Measurements from ENCODE around the gene PRICKLE3. TPM values are rescaled to one million over a fixed set of nuclear protein-coding genes. Genes with fewer than 3 reads are reported as not detected.

Gene PRICKLE3
- total RNA-seq, 1 donor from 2014 or later, result 4.2 TPM

GRCh38 chrX:49212861-49213260 is 26.7 kb upstream of the PRICKLE3 start:
- no peaks in the 10 kb centered on the region for H3K4me1 Mint-ChIP-seq
- no peak for TF ChIP-seq CTCF (conservative IDR thresholded peaks at IDR 0.05)
- H3K27ac Mint-ChIP-seq (ENCODE audit: unreplicated experiment), result no peak overlapping the region
- peaks cover 9% of the 10 kb centered on the region for H3K27me3 Mint-ChIP-seq (ENCODE audit: low read depth)
- no peak overlapping the region for H3K4me3 Mint-ChIP-seq
- H3K36me3 Mint-ChIP-seq (ENCODE audit: low read depth), result peaks cover 2% of the 10 kb centered on the region
- H3K9me3 Mint-ChIP-seq, result peaks cover 8% of the 10 kb centered on the region
- DNase-seq (ENCODE audit: low read depth, low spot score), result no peak

GRCh38 chrX:49212209-49212608 is 26.0 kb upstream of the PRICKLE3 start:
- no peak overlapping the region for H3K4me3 Mint-ChIP-seq
- H3K27me3 Mint-ChIP-seq (ENCODE audit: low read depth), result peaks cover 8% of the 10 kb centered on the region
- H3K4me1 Mint-ChIP-seq, result no peaks in the 10 kb centered on the region
- DNase-seq (ENCODE audit: low read depth, low spot score), result no peak
- peaks cover 8% of the 10 kb centered on the region for H3K9me3 Mint-ChIP-seq
- peaks cover 2% of the 10 kb centered on the region for H3K36me3 Mint-ChIP-seq (ENCODE audit: low read depth)
- no peak for TF ChIP-seq CTCF (conservative IDR thresholded peaks at IDR 0.05)
- H3K27ac Mint-ChIP-seq (ENCODE audit: unreplicated experiment), result no peak overlapping the region

GRCh38 chrX:49211074-49211473 is 24.9 kb upstream of the PRICKLE3 start:
- H3K4me1 Mint-ChIP-seq, result no peaks in the 10 kb centered on the region

GRCh38 chrX:49210406-49210805 is 24.2 kb upstream of the PRICKLE3 start:
- H3K36me3 Mint-ChIP-seq (ENCODE audit: low read depth), result peaks cover 2% of the 10 kb centered on the region
- H3K27me3 Mint-ChIP-seq (ENCODE audit: low read depth), result peaks cover 3% of the 10 kb centered on the region
- no peaks in the 10 kb centered on the region for H3K4me1 Mint-ChIP-seq
- no peak overlapping the region for H3K4me3 Mint-ChIP-seq
- no peak overlapping the region for H3K27ac Mint-ChIP-seq (ENCODE audit: unreplicated experiment)
- H3K9me3 Mint-ChIP-seq, result peaks cover 8% of the 10 kb centered on the region
- no peak for TF ChIP-seq CTCF (conservative IDR thresholded peaks at IDR 0.05)
- DNase-seq (ENCODE audit: low read depth, low spot score), result no peak

More at GRCh38 chrX:49211074-49211473, 24.9 kb upstream of the PRICKLE3 start:
- Mint-ChIP-seq H3K27me3 (ENCODE audit: low read depth) (peaks cover 7% of the 10 kb centered on the region), H3K27ac (ENCODE audit: unreplicated experiment) (no peak overlapping the region), H3K4me3 (no peak overlapping the region), H3K9me3 (peaks cover 8% of the 10 kb centered on the region), H3K36me3 (ENCODE audit: low read depth) (peaks cover 2% of the 10 kb centered on the region)
- no peak for DNase-seq (ENCODE audit: low read depth, low spot score)
- no peak for TF ChIP-seq CTCF (conservative IDR thresholded peaks at IDR 0.05)

GRCh38 chrX:49209434-49210251 is 23.5 kb upstream of the PRICKLE3 start:
- no peak for TF ChIP-seq CTCF (conservative IDR thresholded peaks at IDR 0.05)
- no peak overlapping the region for H3K27ac Mint-ChIP-seq (ENCODE audit: unreplicated experiment)
- H3K4me3 Mint-ChIP-seq, result no peak overlapping the region
- no peak for DNase-seq (ENCODE audit: low read depth, low spot score)
- H3K27me3 Mint-ChIP-seq (ENCODE audit: low read depth), result peaks cover 3% of the 10 kb centered on the region
- peaks cover 2% of the 10 kb centered on the region for H3K36me3 Mint-ChIP-seq (ENCODE audit: low read depth)
- H3K4me1 Mint-ChIP-seq, result no peaks in the 10 kb centered on the region
- peaks cover 8% of the 10 kb centered on the region for H3K9me3 Mint-ChIP-seq
